ENCODE data around the gene COL23A1.
"Not testable (repeated sequence)": the region's sequence is repeated elsewhere in the genome, so short reads cannot be mapped to it uniquely, and the experiment has no call there.

The COL23A1 gene

DNA sequence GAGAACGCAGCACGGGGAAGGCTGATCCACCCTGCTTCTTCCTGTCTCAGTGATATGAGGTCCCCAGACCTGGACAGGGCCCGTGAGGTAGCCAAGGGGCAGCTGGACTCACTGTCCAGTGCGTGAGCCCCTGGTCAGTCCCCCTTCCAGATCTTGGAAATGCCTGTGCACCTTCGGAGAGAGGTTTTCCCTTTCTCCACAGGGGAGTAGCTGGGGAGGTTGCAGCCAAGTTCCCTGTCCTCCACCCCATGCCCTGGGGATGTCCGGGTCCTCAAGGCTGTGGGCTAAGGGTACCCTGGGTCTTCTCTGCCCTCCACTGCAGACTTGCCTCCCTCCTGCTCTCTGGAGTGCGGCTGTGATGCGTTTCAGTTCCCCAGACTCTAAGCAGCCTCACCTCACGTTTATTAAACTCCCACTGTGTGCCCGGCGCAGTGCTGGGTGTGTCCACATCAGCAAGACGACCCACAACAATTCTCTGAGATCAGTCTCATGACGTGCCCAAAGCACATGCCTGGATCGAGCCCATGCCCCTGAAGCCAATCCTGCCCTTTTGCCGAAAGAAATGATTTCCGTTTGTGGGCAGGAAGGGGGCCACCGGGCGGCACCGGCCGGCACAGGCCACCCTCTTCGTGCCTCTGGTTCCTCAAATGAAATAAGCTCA is 256.2 kb downstream of the COL23A1 start:
- DNase-seq, result no peak

DNA sequence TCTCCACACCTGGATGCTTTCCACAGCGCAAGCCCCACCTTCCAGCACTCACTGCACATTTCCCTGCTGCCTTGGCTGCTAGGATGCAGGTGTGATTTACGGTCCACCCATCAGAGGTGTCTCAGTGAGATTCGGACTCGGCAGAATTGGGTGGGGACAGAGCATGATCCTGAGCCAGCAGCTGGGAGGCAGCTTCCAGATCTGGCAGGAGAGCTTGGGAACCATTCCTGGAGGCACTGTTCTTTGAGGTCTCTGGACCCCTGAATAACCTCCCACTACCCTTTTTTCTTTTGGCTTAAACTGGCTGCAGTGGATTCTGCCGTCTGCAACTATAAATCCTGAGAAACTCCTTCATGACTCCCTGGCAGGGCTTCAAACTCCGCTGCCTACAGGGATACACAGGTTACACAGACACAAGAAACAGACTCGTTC is 258.0 kb downstream of the COL23A1 start:
- no peak for DNase-seq

DNA sequence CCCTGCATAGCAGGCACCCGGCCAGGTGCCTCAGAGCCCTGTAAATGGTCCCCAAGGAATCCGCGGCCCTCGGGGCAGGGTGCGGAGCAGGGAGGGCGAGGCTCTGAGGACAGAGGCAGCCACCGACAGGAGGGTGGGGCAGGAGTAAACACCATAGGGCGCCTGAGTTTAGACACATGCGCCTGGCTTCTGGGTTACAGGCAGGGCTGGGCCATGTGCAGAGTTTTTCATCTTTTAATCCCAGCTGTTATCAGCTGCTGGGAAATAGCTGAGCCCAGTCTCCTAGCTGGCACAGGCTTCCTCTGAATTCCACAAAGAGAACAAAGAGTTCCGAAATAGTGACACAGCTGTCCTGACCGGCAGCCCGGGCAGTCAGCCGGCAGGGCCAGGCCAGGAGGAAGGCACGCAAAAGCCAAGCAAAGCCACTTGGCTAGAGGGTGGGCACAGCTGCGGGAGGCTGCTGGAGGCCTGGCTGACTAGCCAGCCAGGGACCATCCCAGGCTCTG is 258.6 kb downstream of the COL23A1 start:
- DNase-seq, result no peak

DNA sequence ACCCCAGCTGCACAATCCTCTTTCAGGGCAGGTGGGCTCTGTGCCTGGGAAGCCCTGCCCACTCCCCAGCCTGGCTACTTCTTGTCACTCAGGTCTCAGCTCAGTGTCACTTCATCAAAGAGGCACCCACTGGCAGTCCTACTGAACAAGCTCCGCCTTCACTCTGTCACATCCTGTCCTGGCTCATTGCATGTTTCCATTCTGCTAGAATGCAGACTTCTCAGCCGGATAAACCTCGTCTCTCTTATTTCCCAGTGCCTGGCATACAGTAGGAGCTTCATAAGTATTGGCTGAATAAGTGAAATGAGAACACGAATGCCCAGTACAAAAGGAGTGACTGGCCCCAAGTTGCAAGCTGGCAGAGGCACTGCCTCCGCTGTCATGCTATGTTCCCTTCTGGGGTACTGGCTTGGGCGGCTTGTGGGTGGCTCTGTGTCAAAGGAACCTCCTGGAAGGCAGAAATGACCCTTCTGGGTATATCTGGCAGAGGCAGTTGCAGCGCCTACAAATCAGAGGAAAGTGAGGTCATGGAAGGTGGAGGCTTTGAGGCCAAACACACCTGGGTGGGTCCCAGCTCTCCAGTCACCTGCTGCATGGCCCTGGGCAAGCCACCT is 259.3 kb downstream of the COL23A1 start:
- DNase-seq, result no peak

DNA sequence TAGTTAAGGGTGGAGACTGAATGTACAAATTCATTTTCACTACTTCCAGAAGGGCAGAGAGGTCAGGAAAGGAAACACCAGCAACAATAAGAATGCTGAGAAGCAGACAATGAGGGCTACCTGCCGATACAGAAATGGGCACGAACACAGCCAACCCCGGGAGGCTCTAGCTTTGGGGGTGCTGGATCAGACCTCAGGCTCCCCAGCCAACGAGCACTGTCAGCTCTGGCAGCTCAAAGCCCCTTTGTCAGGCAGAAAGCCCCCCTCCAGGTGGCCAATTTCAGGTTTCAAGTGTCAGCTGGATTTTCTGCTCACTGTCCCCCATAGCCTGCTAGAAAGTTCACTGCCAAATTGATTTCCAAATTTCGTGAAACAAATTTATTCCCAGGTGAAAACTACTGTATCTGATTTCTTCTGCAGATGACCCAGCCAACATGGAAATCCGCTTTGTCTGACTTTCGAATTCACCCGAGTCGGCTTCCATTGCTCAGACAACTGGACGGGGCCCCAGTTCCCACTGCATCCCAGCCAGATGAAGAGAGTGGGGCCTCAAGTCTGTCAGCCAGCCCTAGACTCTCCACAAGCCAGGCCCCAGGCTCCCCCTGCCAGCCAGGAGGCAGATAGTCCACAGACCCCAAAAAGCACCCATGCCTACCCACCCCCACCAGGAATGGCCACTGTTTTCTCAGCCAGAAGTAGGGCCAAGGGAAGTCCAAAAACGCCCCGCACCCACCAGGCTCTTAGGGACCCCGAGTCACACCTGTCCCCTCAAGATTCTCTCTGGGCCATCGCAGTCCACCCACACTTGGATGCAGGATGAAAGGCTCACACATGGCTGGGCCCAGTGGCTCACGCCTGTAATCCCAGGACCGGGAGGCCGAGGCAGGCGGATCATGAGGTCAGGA is 261.1 kb downstream of the COL23A1 start:
- DNase-seq, result no peak

DNA sequence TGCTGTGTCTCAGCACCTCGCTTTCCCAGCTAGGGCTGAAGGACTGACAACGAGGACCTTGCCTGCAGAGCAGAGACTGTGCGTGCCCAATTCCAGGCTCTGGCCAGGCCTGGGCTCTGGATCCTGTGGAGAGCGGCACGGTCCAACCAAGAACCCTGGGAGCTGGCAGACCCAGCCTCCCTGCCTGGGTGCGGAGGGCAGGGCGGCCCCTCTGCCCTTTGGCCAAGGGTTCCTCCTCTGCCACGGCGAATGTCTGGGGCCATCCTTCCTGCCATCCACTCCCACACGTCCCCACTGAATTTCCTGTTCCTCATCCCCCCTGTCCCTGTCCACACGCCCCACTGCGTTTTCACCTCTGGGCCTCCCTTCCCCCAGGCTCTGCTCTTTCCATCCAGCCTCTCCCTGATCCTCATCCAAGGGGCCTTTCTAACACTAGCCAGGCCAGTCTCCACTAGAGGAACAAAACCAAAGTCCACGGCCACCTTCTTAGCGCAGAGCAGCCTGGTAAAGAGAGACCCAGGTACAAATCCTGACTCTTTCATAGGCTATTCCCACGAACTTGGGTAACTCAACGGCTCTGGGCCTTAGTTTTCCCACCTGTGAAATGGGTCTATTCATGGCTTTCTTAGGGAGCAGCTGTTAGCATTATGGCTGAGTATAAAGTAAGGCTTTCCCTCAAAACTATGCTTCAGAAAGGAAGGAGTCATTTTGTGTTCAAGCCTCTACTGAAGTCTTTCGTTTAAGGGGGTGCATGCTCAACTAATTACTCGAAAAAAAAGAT is 262.1 kb downstream of the COL23A1 start:
- DNase-seq, result no peak

DNA sequence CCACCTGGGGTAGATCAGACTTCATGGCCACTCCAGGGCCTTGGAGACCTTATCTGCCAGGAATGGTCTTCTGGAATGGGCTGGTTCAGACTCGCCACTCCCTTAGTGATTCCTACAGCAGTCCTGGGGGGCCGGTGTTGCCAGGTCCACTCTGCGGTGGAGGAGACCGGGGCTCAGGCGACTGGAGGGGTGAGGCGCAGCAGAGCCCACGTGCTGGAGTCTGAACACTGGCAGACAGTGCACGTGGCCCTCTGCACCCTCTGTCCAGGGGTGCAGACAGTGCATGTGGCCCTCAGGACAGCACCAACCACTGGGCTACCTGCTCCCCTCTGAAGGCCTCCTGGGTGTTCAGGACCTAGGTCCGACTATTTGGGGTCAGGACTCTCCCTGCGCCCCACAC is 262.7 kb downstream of the COL23A1 start:
- DNase-seq, result no peak

DNA sequence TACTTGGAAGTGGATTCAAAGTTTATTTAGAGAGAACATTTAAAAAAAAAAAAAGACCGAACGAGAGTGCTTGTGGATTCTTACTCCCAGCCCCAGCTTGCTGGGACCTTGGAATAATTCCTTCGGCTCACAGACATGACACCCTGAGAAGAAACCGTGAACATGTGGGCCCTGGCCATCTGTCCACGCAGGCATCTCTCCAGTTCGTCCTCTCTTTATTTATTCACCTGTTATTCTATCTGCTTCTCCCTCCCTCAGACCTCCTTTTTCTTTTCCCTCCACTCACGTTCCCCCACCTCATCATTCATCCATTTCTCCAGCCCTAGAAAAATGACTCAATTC is 263.8 kb downstream of the COL23A1 start:
- DNase-seq, result no peak

DNA sequence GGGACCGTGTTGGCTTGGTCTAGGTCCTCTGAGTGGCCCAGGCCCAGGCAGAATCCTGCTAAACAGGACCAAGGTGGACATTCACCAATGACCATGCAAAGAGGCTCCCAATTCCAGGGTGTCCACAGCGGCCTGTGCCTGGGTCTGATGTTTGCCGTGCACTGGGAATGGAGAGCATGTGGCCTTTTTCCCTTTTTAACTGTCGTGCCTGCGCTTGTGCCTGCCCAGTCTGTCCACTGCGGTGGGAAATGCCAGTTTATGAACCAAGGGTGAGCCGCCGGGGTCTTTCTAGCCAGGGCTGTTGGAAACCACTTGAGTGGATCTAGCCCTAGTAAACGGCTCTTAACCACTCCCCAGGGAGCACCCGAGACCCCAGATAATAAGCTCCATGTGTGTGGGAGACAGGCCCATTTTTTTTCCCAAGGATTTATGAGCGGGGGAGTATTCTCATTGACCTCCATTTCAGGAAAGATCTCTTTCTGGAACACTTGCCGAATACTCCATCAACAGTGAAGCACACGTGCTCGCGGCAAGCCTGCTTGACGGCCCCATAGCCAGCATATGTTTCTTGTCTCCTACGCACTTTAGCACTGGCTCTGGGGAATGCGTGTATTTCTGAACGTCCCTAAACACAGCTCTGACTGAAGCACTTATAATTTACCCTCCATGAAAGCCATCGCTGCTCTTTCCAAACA is 264.4 kb downstream of the COL23A1 start:
- DNase-seq, result no peak

DNA sequence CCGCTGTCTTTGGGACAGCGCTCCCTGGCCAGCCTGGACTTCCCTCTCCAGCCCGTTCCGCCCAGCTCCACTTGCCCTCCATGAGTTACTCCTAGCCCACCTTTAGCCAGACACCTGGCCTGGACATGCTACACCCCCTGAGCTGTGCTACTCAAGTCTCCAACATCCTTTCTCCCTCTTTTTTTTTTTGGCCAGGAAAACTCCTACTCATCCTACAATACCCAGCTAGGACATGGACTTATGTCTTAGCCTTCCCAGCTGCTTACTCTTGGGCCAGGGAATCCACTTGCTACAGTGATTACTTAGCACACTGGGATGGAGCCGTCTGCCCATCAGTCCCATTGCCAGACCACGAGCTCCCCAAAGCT is 264.9 kb downstream of the COL23A1 start:
- DNase-seq, result no peak

DNA sequence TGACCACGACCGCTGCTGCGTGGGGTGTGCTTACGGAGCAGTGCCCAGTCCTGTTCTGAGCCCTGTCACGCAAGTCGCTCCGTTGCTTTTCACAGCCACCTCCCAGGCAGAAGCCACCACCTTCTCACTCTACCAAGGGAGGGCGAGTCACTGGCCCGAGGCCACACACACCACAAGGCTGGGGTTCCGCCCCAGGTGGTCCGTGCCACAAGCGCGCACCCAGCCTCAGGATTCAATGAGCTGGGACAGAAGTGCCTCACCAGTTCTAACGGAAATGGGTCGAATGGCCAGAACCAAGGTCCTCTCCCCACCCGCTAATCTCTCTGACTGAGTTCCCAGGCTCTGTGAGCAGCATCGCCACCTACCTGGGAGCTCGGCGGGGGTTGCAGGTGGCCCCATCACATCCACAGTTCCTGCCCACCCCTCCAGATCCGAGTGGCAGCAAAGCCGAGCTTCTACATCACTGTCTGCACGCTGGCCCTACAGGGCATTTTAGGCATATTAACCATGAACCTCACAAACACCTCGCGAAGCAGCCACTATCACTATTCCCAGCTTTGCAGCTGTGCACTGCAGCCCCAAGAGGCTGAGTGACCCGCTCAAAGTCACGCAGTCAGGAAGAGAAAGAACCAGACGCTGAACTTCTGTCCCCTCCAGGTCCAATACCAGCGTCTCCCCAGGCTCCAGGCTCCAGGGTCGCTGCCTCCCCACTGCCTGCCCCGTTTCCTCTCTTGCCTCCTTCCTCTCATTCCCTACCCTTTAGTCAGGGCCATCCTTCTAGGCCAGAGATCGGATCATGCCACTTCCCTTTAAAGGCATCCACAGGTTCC is 265.5 kb downstream of the COL23A1 start:
- DNase-seq, result no peak

DNA sequence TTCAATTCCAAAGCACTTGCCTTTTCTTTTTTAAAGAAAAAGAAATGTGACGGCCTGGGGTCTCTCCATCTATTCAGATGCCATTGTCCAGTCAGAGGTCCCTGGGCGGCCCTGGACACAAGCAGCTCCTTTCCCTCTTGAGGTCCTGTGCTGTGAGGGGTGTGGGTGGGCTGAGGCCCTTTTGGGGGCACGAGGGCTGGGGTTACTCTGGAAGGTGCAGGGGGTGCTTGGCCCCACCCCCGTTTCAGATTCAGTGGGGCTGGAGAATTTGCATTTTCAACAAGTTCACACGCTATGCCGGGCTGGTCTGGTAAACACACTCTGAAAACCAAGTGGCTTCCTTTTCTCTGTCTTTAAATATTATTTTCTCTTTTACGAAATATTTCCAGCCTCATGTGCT is 266.2 kb downstream of the COL23A1 start:
- DNase-seq, result no peak

DNA sequence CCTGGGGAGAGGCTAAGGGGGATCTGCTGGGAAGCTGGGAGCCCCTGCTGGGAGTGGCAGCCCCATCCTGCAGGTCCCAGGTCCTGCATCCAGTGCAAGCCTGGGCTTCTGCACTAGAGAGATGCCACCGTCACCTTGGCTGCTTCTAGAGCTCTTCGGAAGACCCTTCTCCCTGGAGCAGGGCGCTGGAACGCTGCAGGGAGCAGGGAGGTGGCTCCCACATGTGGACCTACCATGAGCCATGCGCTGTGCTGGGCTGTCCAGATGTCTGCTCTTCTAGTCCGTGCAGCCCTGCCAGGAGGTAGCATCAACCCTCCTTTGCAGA is 266.7 kb downstream of the COL23A1 start:
- DNase-seq, result no peak

DNA sequence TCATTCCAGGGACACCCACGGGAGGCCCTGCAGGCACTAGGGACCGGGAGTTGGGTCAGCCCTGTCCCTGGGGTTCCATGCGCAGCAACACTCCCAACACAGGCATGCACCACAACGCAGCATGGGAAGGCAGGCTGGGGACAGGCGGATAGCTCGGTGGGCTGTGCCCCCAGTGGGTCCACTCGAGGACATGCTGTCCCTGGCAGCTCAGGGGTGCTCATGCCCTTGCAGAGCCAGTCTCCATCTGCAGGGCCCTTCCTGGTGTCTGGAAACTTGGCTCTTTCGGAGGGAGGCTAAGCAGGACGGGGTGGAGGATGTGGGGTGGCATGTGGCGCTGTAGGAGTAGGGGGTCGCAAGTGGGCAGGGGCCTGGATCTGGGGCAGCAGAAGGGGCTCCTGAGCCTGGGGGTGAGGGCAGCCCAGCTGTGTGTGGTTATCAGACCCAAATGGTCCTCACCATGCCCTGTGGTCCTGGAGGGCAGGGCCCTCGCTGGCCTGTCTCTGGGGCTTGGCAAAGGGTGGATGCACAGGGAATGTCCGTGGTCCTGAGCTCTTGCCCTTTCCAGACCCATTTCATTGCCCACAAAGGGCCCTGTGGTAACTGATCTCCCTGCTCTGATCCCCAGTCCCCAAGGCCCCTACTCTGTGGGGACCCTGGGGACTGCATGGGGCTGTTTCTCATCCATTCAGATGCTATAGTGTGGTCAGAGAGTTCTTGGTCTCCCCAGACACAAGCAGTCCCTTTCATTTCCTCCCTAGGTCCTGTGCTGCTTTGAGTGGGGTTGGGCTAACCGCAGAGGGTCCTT is 267.3 kb downstream of the COL23A1 start:
- no peak for DNase-seq

DNA sequence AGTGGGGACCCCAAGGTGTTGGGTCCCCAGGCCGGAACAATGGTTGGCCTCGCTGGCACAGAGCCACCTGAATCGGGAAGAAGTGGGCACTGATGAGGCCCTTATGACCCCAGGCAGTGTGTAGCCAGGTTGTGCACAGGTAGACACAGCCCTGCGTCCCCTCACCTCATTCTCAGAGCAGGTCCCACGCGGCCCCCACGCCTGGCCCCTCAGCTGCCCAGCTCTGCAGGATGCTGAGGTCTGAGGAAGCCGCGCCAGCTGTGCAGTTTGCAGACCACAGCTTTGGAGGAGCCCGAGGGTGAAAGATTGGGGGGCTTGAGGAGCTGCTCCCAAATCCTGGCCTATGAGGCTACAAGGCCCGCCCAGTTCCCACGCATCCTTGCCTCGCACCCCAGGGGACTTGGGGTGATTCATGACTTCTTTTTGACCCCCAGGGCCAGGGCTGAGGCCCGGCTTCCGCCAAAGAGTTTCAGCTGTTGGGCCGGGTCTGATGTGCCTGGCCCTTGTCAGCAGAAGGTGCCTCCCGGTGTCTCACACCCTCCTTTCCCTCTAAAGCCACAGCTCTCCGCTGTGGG is 269.8 kb downstream of the COL23A1 start:
- no peak for DNase-seq

DNA sequence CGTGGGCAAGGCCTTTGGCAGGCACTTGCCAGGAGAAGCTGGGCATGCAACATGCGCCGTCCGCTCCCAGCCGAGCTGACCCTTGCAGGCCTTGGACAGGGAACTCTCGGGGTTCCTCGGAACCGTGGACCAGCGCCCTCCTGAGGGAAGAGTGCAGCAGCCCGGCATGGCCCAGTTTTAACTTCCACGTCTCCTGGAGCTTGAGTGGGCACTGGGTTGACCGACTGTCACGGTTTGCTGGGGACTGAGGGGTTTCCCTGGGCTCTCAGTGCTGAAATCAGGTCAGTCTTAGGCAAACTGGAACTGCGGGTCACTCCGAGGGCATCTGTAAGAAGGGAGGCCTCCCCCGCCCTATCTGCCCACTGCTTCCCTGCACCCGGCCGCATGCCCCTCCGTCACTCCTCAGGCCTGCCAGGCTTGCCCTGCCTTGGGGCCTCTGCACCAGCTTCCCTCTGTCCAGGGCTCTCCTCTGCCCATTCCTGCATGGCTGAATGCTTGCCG is 270.6 kb downstream of the COL23A1 start:
- DNase-seq, result no peak

DNA sequence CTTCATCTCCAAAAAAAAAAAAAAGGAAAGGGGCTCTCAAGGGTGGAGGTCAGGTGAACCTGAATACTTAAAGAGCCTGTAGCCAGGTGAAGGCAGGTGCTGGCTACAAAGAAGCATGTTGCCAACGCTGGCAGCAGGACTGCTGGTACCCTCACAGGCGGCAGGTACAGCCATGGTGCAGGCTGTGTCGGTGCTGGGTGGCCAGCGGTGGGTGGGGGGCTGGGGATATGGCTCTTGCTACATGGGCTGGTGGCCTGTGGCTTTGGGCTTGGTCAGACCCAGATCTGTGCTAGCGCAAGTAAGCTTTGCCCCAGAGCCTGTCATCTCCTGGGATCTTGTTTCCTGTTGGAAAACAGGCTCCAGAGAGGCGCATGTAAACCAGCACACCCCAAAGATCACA is 271.3 kb downstream of the COL23A1 start:
- no peak for DNase-seq

DNA sequence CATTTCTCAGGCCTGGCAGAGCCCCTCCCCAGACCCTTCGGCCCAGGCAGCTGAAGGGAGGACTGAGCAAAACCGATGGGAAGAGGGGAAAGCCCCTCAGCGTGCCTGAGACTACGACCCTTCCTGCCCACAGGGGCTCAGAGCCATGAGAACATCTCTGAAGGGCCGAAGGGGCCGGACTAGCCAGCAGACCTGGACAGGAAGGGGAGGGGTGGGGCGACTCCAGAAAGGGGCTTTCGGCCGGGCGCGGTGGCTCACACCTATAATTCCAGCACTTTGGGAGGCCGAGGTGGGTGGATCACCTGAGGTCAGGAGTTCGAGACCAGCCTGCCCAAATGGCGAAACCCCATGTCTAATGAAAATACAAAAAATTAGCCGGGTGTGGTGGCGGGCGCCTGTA is 271.8 kb downstream of the COL23A1 start:
- DNase-seq, result no peak

DNA sequence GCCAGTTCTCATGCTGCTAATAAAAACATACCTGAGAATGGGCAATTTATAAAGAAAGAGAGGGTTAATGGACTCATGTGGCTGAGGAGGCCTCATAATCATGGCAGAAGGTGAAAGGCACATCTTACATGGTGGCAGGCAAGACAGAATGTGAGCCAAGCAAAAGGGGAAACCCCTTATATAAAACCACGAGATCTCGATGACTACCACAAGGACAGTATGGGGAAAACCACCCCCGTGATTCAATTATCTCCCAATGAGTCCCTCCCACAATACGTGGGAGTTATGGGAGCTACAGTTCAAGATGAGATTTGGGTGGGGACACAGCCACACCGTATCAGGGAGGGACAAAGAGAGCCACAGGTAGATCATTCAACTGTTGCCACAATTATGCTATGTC is 272.5 kb downstream of the COL23A1 start:
- not testable (repeated sequence) for DNase-seq
